GM18498 (cell line): ENCODE results near the gene TNS3.

ENCODE experiments used
- ATAC-seq: cut with Tn5 transposase; IDR thresholded peaks from one replicate; pipeline ENCODE4 v1.9.1; 2021; ENCODE audit warnings: mild to moderate bottlenecking, moderate library complexity; ENCODE audit not compliant: unreplicated experiment

The TNS3 gene

DNA sequence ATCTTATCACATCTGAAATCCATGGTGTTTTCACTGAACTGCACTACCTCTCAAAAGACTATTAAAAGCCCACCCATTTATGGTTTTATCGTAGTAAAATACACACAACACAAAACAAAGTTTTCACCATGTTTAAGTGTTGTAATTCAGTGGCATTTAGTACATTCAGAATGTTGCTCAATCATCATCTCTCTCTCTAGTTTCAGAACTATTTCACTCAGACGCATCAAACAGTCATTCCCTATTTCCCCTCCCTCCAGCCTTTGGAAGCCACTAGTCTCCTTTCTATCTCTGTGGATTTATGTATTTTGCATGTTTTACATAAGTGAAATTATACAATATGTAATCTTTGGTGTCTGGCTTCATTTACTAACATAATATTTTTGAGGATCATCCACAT, 332.6 kb downstream of the TNS3 start:
- no peak for ATAC-seq

DNA sequence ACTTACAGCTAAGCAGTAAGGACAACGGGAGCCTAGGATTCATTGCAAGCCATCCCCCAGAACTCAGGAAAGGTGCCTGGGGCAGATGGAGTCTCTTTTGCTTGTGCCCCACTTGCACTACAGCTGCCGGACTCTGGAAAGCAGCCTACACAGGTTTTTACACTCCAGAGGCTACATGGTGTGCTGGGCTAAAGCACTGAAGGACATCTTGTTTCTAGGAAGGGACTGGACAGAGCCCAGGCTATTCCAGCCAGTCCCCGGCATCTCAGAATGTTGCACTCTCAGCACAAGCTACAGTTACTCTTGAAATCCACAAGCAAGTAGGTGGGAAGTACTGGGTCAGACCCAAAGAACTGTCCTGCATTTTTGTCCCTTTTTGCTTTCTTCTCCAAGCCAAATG, 333.1 kb downstream of the TNS3 start:
- ATAC-seq, result no peak

DNA sequence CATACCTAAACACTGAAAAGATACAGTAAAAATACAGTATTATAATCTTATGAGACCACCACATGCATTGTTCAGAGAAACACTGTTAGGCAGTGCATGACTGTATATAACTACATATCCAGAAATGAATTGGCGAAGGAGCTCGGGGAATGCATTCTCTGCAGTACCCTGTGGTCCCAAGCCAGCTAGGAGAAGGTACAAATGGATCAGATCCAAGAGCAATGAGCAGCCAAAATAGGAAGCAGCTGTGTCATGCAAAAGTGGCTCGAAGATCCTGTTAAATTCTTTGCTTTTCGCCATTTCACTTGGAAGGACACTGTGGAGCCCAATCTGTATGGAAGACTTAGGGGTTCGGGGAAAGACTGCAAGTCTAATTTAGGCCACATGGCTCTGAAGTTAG, 334.8 kb downstream of the TNS3 start:
- no peak for ATAC-seq

DNA sequence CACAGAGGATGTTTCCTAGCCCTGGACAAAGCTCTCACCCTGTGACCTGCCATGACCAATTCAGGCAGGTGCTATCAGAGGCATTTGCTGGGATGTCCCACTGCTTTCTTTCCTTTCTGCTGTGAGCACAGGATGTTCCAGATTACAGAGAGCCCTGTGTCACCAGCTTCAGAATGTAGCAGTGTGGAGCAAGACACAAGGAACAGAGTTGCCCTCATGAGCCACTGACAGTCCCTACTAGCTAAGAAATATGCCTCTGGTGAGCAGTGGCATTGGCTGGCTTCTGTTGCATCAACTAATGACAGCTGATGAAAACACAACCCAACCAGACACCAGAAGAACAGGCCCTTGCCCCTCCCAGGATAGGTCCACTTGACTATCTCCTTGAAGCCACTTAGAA, 337.2 kb downstream of the TNS3 start:
- ATAC-seq, result no peak

DNA sequence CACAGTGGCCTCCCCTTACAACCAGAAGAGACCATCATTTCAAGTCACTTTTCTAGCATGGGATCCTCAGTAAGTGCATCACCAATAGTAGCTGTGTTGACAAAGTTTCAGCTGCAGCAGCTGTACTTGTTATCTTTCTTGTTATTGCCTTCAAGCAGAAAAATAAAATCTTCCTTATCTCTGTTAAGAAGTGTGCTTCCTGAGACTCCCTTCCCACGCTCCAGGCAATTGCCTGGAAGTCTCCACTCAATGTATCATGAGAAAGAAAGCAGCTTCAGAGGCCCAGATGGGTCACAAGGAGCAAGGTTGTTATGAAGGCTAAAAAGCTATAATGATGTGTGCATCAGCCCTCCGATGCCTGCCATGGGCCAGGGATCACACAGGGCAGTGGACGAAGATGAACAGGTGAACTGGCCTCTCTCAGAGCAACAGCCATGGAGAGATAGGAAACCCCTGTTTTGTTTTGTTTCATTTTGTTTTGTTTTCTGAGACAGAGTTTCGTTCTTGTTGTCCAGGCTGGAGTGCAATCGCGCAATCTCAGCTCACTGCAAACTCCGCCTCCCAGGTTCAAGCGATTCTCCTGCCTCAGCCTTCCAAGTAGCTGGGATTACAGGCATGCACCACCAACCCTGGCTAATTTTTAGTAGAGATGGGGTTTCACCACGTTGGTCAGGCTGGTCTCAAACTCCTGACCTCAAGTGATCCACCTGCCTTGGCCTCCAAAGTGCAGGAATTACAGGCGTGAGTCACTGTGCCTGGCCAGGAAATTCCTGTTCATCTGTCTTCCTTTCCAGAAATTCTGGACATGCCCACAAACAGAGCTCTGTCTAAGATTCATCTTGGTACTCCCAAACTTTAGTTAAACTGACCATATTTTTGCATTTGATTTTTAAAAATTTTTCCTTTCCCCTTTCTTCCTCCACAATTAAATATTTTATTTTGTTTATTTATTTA, 340.5 kb downstream of the TNS3 start:
- no peak for ATAC-seq

DNA sequence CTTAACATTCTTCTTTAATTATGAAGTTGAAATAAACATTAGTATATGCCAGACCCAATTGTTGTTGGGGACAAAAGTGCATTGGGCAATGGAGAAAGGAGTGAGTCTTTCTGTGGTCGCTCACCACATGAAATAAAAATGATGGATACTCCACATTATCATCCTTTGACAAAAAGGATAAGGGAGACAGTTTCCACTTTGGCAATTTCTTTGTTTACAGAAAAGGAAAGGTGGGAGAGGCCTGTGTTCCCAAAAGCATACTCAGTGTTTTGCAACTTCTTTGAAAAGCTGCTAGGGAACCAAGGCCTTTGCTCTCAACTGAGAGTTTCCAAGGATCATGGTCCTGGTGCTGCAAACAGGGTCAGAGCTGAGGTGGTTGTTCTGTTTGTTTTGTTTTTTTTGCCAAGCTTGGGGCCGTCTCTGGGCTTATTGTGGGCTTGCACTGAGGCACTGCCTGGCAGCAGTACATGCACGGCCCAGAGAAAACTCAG, 341.9 kb downstream of the TNS3 start:
- ATAC-seq, result no peak

DNA sequence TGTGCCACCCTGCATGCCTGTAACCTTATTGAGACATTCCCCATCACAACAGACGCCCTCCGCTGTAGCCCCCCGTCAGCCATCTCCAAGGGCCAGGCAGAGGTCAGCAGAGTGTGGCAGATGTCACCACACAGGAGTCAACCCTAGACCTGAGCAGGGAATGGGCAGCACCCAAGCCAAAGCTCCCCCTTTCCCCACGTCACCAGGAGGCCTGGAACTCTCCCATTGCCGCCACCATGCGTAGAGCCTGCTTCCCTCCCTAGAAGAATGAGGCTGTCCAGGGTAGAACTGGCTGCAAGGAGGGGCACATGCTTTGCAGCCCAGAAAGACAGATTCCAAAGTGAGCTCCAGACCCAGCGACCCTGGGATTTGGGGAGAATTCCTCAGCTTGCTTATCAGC, 342.9 kb downstream of the TNS3 start:
- no peak for ATAC-seq

DNA sequence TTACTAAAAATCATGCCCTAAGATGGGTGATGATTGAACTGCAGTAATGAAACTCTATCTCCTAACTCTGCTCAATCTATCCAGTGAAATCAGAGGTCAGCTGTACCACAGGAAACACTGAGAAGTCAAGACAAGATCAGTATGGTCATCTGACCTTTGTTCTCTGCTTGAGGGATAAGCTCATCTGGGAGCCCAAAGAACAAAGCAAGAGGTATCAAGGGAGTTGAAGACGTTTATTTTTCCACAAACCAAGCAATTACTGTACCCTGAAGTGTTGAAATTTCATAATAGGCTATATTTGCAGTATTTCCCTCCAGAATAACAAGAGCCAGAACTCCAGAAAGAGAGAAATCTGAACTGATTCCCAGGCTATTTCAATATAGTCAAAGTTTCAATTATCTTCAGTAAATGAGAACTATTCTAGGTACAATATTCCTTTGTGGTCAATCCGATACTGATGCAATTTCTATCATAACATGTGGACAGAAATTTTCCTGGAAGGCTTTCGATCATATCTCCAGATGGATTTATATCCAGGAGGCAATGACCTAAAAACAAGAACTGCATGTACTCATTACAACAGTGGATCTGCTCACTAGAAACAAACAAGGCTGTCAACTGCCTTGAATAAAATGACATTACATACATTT, 345.3 kb downstream of the TNS3 start:
- ATAC-seq, result no peak

DNA sequence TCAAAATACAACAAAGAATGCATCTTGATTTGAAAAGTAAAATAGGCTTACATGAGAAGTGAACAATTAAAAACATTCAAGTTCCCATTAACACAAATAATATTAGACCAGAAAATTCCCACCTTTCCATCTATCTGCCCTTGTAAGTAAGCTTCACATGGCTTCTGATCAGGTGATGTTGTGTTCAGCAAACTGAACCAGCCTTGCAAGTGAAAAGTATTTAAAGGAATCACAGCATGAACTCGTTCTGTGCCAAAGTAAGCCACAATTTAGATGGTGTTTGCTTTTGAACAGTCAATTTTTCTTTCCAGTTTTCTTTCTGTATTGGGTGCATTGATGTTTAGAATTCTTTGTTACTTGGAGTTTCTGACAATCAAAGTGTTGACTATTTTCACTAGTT, 347.9 kb downstream of the TNS3 start:
- ATAC-seq, result no peak

DNA sequence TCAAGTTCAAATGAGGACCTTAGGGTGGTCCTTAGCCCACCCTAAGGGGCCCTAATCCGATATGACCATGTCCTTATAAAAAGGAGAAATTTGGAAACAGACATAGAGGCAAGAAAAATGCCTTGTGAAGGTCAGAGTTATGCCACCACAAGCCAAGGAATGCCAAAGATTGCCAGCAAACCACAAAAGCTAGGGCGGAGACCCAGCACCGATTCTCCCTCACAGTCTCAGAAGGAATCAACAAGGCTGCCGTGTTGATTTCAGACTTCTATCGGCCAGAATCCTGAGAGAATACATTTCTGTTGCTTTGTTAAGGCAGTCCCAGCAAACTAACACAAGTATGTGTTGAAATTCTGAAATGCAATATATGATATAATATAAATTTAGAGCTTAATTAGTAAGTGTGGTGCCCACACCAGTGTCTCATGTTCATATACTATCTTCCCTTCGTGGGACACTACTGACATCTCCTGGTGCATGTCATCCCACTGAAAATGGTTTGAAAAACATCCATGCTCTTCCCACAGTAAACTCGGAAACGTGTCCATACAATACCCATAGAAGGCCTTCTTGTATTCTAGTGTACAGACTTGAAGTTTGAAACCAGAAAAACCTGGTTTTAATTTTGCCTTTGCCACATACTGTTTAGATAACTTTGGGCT, 349.0 kb downstream of the TNS3 start:
- no peak for ATAC-seq

DNA sequence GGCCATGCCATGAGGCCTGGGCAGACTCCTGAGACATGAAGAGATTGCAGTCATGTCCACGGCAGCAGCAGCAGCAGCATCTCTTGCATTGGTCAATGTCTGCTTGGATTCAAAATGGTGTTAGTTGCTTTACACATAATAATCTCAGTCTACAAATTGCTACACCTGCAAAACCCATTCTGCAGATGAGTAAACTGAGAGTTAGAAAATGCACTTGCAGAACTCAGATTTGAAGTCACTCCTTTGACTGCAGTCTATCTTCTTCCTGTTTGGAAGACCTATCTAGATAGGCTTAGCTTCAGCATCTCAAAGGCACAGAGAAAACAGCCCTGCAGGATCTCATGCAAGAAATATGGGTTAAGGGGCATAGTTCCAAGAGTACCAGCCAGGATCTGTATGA, 350.3 kb downstream of the TNS3 start:
- no peak for ATAC-seq

DNA sequence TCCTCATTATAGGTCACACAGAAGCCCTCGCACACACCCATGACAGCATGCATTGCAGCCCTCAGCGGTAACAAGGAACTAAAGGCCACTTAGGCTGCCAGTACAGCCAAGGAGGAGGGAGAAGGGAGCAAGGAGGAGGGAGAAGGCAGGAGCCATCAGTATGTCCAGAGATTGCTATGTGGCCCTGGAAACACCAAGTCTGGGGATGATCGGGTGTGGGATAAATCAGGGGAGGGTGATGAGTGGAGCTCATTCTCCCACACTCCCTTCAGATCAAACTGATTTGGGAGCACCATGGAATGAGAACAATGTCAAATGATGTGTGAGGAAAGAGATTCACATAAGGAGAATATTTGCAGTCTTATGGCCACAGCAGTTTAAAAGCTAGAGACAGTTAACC, 350.9 kb downstream of the TNS3 start:
- ATAC-seq, result no peak

DNA sequence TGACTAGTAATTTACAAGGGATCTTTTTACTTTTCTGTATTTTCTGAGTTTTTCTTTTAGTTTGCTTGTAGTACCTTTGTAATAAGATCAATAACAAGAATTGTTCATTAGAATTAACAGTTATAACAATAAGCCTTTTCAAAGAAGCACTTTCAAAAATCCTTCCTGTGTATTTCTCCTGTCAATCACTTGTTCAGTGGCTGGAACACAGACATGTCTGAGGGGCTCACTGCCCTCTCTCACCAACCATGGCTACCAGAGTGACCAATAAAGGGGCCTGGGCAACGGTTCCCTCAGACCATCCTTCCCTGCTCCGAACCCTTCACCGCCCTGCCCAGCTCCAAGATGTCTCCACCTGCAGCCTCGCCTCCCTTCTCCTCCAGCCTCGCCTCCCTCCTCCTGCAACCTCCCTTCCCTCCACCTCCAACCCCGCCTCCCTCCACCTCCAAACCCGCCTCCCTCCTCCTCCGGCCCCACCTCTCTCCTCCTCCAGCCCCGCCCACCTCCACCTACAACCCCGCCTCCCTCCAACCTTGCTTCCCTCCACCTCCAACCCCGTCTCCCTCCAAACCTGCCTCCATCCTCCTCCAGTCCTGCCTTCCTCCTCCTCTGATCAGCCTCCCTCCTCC, 353.4 kb downstream of the TNS3 start:
- ATAC-seq, result no peak

DNA sequence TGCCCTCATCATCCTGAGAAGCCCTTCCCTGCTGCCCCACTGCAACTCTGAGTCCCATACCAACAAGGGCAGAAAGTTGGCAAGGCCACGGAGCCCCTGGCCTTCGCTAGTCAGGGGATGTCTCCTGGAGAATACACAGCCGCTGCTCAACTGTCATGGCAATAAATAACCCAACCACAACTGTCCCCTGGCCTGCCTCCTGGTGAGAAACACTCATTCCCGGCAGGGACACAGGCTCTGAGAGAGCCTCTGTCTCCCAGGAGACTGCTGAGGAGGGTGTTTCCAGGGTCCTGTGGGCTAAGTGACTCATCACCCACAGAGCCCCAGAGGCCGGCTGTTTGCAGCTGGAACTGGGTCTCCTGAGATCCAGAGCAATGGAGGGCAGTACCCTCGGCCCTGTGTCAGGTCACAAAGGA, 354.1 kb downstream of the TNS3 start:
- ATAC-seq, result peak; percentile 62

DNA sequence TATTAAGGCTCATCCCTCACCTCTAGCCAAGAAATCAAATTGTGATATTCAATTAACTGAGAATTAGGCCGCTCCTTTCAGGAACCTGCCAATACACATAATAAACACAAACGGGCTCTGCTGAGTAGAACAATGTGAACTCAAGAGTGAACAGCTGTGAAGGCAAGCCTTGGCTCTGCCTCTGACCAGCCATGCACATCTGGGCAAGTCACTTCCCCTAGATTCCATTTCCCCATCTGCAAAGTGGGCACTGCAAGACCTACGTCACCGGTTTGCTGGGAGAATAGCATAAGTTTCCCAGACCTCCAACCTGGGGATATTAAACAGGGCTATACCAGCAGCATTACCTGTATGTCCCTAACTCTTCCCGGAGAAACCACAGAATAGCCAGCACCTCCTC, 355.2 kb downstream of the TNS3 start:
- ATAC-seq, result no peak

DNA sequence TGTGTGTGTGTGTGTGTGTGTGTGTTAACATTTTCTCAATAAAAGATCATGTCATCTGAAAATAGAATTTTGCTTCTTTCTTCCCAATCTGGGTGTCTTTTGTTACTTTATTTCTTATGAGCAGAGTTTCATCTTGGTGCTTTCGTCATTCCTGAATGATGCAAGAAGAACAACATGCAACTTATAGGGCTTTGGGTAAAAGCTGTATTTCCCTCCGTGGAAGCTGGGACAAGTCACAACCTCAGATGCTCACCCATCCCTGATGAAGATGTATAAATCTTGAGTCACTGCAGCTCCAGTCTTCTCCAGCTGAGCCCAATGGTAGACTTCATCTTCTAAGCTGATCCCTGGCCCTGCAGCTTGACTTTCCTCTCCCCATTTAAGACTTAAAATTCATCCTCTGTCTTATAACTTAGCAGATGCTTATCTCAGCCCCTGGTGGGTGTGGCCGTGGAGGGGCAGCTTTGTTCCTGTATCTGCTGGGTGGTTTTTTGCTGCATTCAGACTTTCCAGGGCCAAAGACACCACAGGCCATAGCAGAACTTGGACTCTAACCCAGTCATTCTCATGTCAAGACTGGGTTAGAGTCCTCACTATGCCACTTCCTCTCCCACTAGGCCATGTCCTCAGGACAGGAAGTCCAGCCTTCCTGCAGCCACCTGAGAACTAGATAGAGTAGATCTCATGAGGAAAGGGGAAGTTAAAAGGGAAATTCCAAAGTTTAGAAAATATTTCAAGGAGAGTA, 356.4 kb downstream of the TNS3 start:
- no peak for ATAC-seq
